ENCODE results near the gene USP48.
A peak's percentile ranks its signal among the peaks of the same experiment; 100 is the strongest.

The USP48 gene

GRCh38 chr1:21707891-21708290 is 75.1 kb downstream of the USP48 start:
- no peak for DNase-seq (ENCODE audit: low read depth)
- TF ChIP-seq, protein P1, sequence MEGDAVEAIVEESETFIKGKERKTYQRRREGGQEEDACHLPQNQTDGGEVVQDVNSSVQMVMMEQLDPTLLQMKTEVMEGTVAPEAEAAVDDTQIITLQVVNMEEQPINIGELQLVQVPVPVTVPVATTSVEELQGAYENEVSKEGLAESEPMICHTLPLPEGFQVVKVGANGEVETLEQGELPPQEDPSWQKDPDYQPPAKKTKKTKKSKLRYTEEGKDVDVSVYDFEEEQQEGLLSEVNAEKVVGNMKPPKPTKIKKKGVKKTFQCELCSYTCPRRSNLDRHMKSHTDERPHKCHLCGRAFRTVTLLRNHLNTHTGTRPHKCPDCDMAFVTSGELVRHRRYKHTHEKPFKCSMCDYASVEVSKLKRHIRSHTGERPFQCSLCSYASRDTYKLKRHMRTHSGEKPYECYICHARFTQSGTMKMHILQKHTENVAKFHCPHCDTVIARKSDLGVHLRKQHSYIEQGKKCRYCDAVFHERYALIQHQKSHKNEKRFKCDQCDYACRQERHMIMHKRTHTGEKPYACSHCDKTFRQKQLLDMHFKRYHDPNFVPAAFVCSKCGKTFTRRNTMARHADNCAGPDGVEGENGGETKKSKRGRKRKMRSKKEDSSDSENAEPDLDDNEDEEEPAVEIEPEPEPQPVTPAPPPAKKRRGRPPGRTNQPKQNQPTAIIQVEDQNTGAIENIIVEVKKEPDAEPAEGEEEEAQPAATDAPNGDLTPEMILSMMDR (IDR thresholded peaks at IDR 0.05; ENCODE audit: insufficient read depth, low read depth, low read length, missing control alignments), result no peak
- H3K4me3 ChIP-seq (ENCODE audit: low read depth, low read length), result no peak overlapping the region

DNA sequence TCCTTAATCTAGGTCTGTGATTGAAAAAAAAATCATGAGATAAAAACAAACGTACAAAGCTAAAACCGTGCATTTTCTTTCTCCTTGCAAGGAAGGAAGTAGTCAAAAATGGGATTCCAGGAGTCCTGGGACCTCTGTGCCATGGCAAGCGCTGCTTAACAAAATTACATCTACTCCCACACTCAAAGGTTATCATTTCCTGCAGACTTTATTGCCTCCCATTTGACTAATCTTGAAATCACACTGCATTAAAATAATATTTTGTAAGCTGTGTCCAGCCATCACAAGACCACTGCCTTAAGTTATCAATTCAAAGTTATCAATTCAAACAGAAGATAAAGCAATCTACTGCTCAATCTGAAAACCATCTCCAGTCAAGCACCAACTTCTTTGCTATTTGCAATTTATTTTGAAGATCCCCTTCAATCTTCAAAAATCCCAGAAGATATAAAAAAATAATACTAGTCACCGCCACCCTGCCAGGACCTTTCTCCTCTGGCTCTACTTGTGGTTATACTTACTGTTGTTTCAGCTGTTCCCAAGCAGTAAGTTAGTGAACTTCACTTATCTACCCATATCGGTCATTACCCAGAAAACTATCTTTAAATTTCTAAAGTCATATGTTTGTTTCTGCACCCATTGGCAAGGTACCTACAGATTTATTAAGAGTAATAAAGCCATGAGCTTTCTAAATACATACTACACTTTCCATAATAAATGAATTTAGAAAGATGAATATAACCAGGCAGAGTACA is 75.7 kb downstream of the USP48 start:
- H3K4me3 ChIP-seq (ENCODE audit: low read depth, low read length), result no peak overlapping the region
- no peak for DNase-seq (ENCODE audit: low read depth)
- TF ChIP-seq, protein P1 (IDR thresholded peaks at IDR 0.05; ENCODE audit: insufficient read depth, low read depth, low read length, missing control alignments), result no peak

- TF ChIP-seq, protein P1 (IDR thresholded peaks at IDR 0.05; ENCODE audit: insufficient read depth, low read depth, low read length, missing control alignments), result no peak
- peak; percentile 18 for DNase-seq (ENCODE audit: low read depth)
- no peak overlapping the region for H3K4me3 ChIP-seq (ENCODE audit: low read depth, low read length)
These were observed 76.7 kb downstream of the USP48 start for GRCh38 chr1:21706151-21706835.

DNA sequence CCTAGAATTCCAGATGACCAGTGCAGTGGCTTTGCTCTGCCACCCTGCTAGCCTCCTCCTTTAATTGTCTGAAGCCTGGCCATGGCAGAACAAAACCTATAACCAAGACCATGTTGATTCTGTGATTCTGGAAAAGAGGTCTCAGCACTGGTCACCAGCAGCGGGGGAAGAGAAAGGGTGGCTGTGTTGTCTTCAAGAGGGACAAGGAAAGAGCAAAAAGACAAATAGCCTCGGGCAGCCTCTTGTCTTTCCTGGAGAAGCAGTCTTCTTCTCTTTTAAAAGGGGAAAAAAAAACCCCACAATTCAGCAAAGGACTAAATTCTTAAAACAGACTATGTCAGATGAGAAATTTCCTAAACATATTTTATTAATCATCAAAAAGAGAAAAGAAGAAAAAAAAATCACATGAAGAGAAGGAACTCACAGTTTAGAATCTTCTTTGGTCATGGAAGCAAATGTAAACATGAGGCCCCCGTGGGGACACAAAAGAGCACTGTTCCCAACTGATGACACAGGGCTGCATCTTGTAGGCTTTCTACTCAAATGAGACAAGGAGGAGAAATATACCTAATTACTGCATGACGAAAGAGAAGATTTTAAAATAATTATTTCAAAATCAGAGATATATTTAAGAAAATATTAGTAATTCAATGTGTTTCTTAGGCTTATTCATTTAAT is 77.5 kb downstream of the USP48 start:
- H3K4me3 ChIP-seq (ENCODE audit: low read depth, low read length), result no peak overlapping the region
- no peak for DNase-seq (ENCODE audit: low read depth)
- TF ChIP-seq, protein P1 (IDR thresholded peaks at IDR 0.05; ENCODE audit: insufficient read depth, low read depth, low read length, missing control alignments), result no peak

GRCh38 chr1:21704145-21704544 is 78.8 kb downstream of the USP48 start:
- no peak overlapping the region for H3K4me3 ChIP-seq (ENCODE audit: low read depth, low read length)
- TF ChIP-seq, protein P1 (IDR thresholded peaks at IDR 0.05; ENCODE audit: insufficient read depth, low read depth, low read length, missing control alignments), result no peak
- no peak for DNase-seq (ENCODE audit: low read depth)

DNA sequence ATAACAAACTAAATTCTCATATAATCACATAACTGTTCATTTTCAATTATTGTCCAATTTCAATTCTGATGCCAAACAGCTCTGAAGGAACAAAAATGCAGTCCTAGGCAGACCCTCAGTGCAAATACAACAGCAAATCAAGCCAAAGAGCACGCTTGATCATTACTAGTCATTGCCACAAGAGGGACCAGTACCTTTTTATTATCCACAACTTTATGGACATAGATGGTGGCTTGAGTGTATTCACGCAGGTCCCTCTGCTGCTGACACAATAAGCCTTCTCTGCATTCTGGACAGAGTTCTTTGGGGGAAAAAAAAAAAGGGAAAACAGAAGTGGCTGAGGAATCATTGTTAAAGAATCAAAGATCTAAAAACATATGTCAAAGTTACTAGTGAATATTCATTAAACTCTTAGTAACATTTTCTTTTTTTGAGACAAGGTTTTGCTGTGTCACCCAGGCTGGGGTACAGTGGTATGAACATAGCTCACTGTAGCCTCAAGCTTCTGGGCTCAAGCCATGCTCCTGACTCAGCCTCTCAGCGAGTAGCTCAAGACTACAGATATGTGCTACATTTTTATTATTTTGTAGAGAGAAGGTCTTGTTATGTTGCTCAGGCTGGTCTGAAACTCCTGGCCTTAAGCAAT is 79.5 kb downstream of the USP48 start:
- H3K4me3 ChIP-seq (ENCODE audit: low read depth, low read length), result no peak overlapping the region
- DNase-seq (ENCODE audit: low read depth), result peak; percentile 50
- TF ChIP-seq, protein P1 (IDR thresholded peaks at IDR 0.05; ENCODE audit: insufficient read depth, low read depth, low read length, missing control alignments), result peak; percentile 36
